H1 (cell line): ENCODE results near the gene JAG2. TPM values are rescaled to one million over a fixed set of nuclear protein-coding genes. Genes with fewer than 3 reads are reported as not detected.

ENCODE experiments used
- CTCF ChIA-PET: fragments of 300-600 bp; sonication (Branson Sonifier 250); formaldehyde crosslinking; loops from one replicate; lab custom pipeline; 2021; ENCODE audit not compliant: partially characterized antibody; lab: Charles Lee
- POLR2A ChIA-PET: fragments of 300-600 bp; sonication (Branson Sonifier 250); formaldehyde crosslinking; loops from one replicate; lab custom pipeline; 2021; ENCODE audit warnings: inconsistent platforms; ENCODE audit not compliant: partially characterized antibody; lab: Charles Lee
- DNase-seq, 2 experiments: peaks; one replicate each; pipeline versions ENCODE4 v3.0.0 to v3.0.0-alpha.2; 2010 to 2022; ENCODE audit warnings: low spot score in 2 of 2, low read depth in 1 of 2, mixed read lengths in 1 of 2
- FAIRE-seq: peaks from 2 replicates; lab custom pipeline; 2011; peaks lifted over from hg19 to GRCh38; lab: Jason Lieb, UNC
- H2AFZ ChIP-seq: 2 replicates; pipeline ENCODE4 v1.8.1; 2012; ENCODE audit warnings: low read length, inconsistent platforms
- H2AK5ac ChIP-seq: 2 replicates; pipeline ENCODE4 v1.6.1; 2013; ENCODE audit warnings: low read depth, low read length
- H2BK120ac ChIP-seq: replicated peaks from 2 replicates; pipeline ENCODE3; 2013; ENCODE audit warnings: low read depth, low read length, inconsistent platforms
- H2BK12ac ChIP-seq: 2 replicates; pipeline ENCODE4 v1.6.1; 2013; ENCODE audit warnings: low read depth, low read length
- H2BK15ac ChIP-seq: 2 replicates; pipeline ENCODE4 v1.6.1; 2013; ENCODE audit warnings: low read length
- H2BK20ac ChIP-seq: 2 replicates; pipeline ENCODE4 v1.6.1; 2013; ENCODE audit warnings: low read length
- H2BK5ac ChIP-seq: 2 replicates; pipeline ENCODE4 v1.6.1; 2013; ENCODE audit warnings: low read depth, low read length
- H3K14ac ChIP-seq: 2 replicates; pipeline ENCODE4 v1.6.1; 2013; ENCODE audit warnings: inconsistent platforms; ENCODE audit not compliant: insufficient read length
- H3K18ac ChIP-seq: 2 replicates; pipeline ENCODE4 v1.6.1; 2013; ENCODE audit warnings: low read length; ENCODE audit errors: extremely low read depth
- H3K23ac ChIP-seq: 2 replicates; pipeline ENCODE4 v1.6.1; 2013; ENCODE audit warnings: inconsistent platforms; ENCODE audit not compliant: insufficient read length
- H3K23me2 ChIP-seq: 2 replicates; pipeline ENCODE4 v1.6.1; 2013; ENCODE audit warnings: low read depth, low read length
- H3K27ac ChIP-seq: 2 replicates; pipeline ENCODE4 v1.6.1; 2011; ENCODE audit warnings: low read depth, low read length, inconsistent platforms
- H3K27me3 ChIP-seq, 4 experiments: replicated peaks in 1 of 4; 1 replicate in 1 of 4; 2 replicates in 3 of 4; pipeline versions ENCODE4 v1.6.1 to v1.8.1; 2011 to 2013; ENCODE audit warnings: low read length in 3 of 4, mild to moderate bottlenecking in 3 of 4, inconsistent platforms in 2 of 4, mixed read lengths in 2 of 4, moderate library complexity in 1 of 4; ENCODE audit not compliant: control insufficient read depth in 3 of 4, insufficient read depth in 3 of 4; ENCODE audit errors: extremely low read depth in 1 of 4
- H3K36me3 ChIP-seq, 4 experiments: 2 replicates each; pipeline versions ENCODE4 v1.6.1 to v1.8.1; 2011 to 2013; ENCODE audit warnings: mild to moderate bottlenecking in 4 of 4, low read length in 3 of 4, moderate library complexity in 2 of 4, control low read depth in 1 of 4, inconsistent platforms in 1 of 4; ENCODE audit not compliant: insufficient read depth in 4 of 4, control insufficient read depth in 2 of 4
- H3K4ac ChIP-seq: replicated peaks from 2 replicates; pipeline ENCODE3; 2013; ENCODE audit warnings: low read length, low read depth, mixed read lengths, inconsistent platforms; ENCODE audit not compliant: insufficient read length
- H3K4me1 ChIP-seq, 4 experiments: replicated peaks in 1 of 4; 1 replicate in 1 of 4; 2 replicates in 3 of 4; pipeline versions ENCODE4 v1.6.1 to v1.8.1; 2011 to 2013; ENCODE audit warnings: low read length in 3 of 4, inconsistent platforms in 2 of 4, mixed read lengths in 1 of 4; ENCODE audit not compliant: insufficient read depth in 4 of 4, control insufficient read depth in 3 of 4
- H3K4me2 ChIP-seq, 2 experiments: 2 replicates each; pipeline versions ENCODE4 v1.6.1 to v1.8.1; 2011 to 2013; ENCODE audit warnings: low read depth in 2 of 2, low read length in 2 of 2, control low read depth in 1 of 2, inconsistent platforms in 1 of 2, mild to moderate bottlenecking in 1 of 2; ENCODE audit not compliant: insufficient read depth in 1 of 2
- H3K4me3 ChIP-seq, 4 experiments: fragments of 200-600, 300-600 bp in 1 of 4; sonication (generic), shearing (Covaris generic), sonication (Bioruptor Twin) in 1 of 4; 2 replicates each; pipeline versions ENCODE4 v1.5.1 to v1.8.1; 2011 to 2016; ENCODE audit warnings: low read length in 4 of 4, low read depth in 3 of 4, control low read depth in 2 of 4, inconsistent platforms in 2 of 4, mild to moderate bottlenecking in 2 of 4, mixed read lengths in 1 of 4, moderate library complexity in 1 of 4; ENCODE audit not compliant: insufficient read depth in 2 of 4; ENCODE audit errors: extremely low read depth in 1 of 4
- H3K56ac ChIP-seq: replicated peaks from 2 replicates; pipeline ENCODE3; 2013; ENCODE audit warnings: low read depth, mild to moderate bottlenecking, mixed read lengths, low read length, inconsistent platforms; ENCODE audit not compliant: insufficient read length
- H3K79me1 ChIP-seq: 2 replicates; pipeline ENCODE4 v1.6.1; 2013; ENCODE audit warnings: low read depth, low read length, control low read depth
- H3K79me2 ChIP-seq, 2 experiments: 2 replicates each; pipeline versions ENCODE4 v1.6.1 to v1.8.1; 2012 to 2013; ENCODE audit warnings: low read length in 2 of 2, mild to moderate bottlenecking in 2 of 2, inconsistent platforms in 1 of 2; ENCODE audit not compliant: insufficient read depth in 2 of 2, control insufficient read depth in 1 of 2
- H3K9ac ChIP-seq, 4 experiments: replicated peaks in 1 of 4; 1 replicate in 1 of 4; 2 replicates in 3 of 4; pipeline versions ENCODE4 v1.6.1 to v1.8.1; 2011 to 2013; ENCODE audit warnings: low read depth in 3 of 4, low read length in 3 of 4, control low read depth in 2 of 4, mild to moderate bottlenecking in 2 of 4, moderate library complexity in 2 of 4, inconsistent platforms in 1 of 4; ENCODE audit errors: extremely low read depth in 1 of 4
- H3K9me3 ChIP-seq, 2 experiments: 2 replicates each; pipeline versions ENCODE4 v1.6.1 to v1.8.1; 2012 to 2013; ENCODE audit warnings: mild to moderate bottlenecking in 2 of 2, moderate library complexity in 2 of 2, control low read depth in 1 of 2, inconsistent platforms in 1 of 2, low read depth in 1 of 2, low read length in 1 of 2, mixed read lengths in 1 of 2; ENCODE audit not compliant: insufficient read depth in 2 of 2
- H4K20me1 ChIP-seq, 2 experiments: replicated peaks in 1 of 2; 2 replicates each; pipeline versions ENCODE3 to v1.8.1; 2011 to 2013; ENCODE audit warnings: inconsistent platforms in 2 of 2, low read length in 2 of 2, mild to moderate bottlenecking in 1 of 2; ENCODE audit not compliant: insufficient read depth in 2 of 2, control insufficient read depth in 1 of 2
- H4K5ac ChIP-seq: 2 replicates; pipeline ENCODE4 v1.6.1; 2013; ENCODE audit warnings: low read length, low read depth, mixed read lengths, inconsistent platforms; ENCODE audit not compliant: insufficient read length
- H4K8ac ChIP-seq: 2 replicates; pipeline ENCODE4 v1.8.0; 2013; ENCODE audit warnings: mild to moderate bottlenecking, moderate library complexity, low read length, inconsistent platforms; ENCODE audit not compliant: insufficient read depth; ENCODE audit errors: extremely low read depth
- H4K91ac ChIP-seq: replicated peaks from 2 replicates; pipeline ENCODE3; 2013; ENCODE audit warnings: low read length, mixed read lengths, inconsistent platforms; ENCODE audit not compliant: insufficient read length
- BCL11A ChIP-seq, 2 experiments: IDR thresholded peaks; one replicate each; pipeline ENCODE4 v1.6.1; 2011; ENCODE audit warnings: low read depth in 2 of 2, low read length in 2 of 2, mild to moderate bottlenecking in 2 of 2
- CHD1 ChIP-seq: IDR thresholded peaks from 2 replicates; pipeline ENCODE4 v1.6.1; 2012; ENCODE audit warnings: low read depth, low read length, improper control_type of control experiment
- CHD2 ChIP-seq: IDR thresholded peaks from 2 replicates; pipeline ENCODE4 v1.6.1; 2012; ENCODE audit warnings: low read length, improper control_type of control experiment
- FOSL1 ChIP-seq: IDR thresholded peaks from 2 replicates; pipeline ENCODE4 v1.6.1; 2011; ENCODE audit warnings: mild to moderate bottlenecking, low read depth, low read length, moderate library complexity; ENCODE audit not compliant: insufficient read depth
- GABPA ChIP-seq: IDR thresholded peaks from 2 replicates; pipeline ENCODE4 v1.6.1; 2011; ENCODE audit warnings: mild to moderate bottlenecking, low read length, moderate library complexity, borderline replicate concordance; ENCODE audit not compliant: insufficient read depth
- HDAC6 ChIP-seq: IDR thresholded peaks from one replicate; pipeline ENCODE4 v1.7.1; 2012; ENCODE audit warnings: low read depth, mild to moderate bottlenecking, inconsistent platforms, low read length, moderate library complexity
- JUND ChIP-seq: IDR thresholded peaks from 2 replicates; pipeline ENCODE4 v1.6.1; 2011; ENCODE audit warnings: mild to moderate bottlenecking, improper control_type of control experiment, low read length
- KDM5A ChIP-seq: fragments of 200-600 bp; IDR thresholded peaks from 2 replicates; pipeline ENCODE4 v1.7.1; 2012; ENCODE audit warnings: mild to moderate bottlenecking, low read length, inconsistent platforms, mixed read lengths
- POLR2A ChIP-seq, 2 experiments: IDR thresholded peaks; 1 replicate in 1 of 2; 2 replicates in 1 of 2; pipeline ENCODE4 v1.6.1; 2011; ENCODE audit warnings: low read depth in 2 of 2, low read length in 2 of 2, mild to moderate bottlenecking in 2 of 2; ENCODE audit errors: control extremely low read depth in 1 of 2
- POLR2AphosphoS5 ChIP-seq: IDR thresholded peaks from 2 replicates; pipeline ENCODE4 v1.6.1; 2011; ENCODE audit warnings: low read depth, low read length
- RFX5 ChIP-seq: IDR thresholded peaks from 2 replicates; pipeline ENCODE4 v1.6.1; 2011; ENCODE audit warnings: low read depth, low read length, improper control_type of control experiment, borderline replicate concordance
- SIN3A ChIP-seq, 2 experiments: IDR thresholded peaks in 1 of 2; conservative IDR thresholded peaks in 1 of 2; 2 replicates each; pipeline ENCODE4 v1.6.1; 2011 to 2012; ENCODE audit warnings: low read length in 2 of 2, improper control_type of control experiment in 1 of 2, low read depth in 1 of 2, mild to moderate bottlenecking in 1 of 2
- SIX5 ChIP-seq: IDR thresholded peaks from 2 replicates; pipeline ENCODE4 v1.6.1; 2011; ENCODE audit warnings: mild to moderate bottlenecking, low read depth, low read length
- SP4 ChIP-seq: IDR thresholded peaks from 2 replicates; pipeline ENCODE4 v1.6.1; 2012; ENCODE audit warnings: low read length, inconsistent platforms
- TAF1 ChIP-seq: IDR thresholded peaks from 2 replicates; pipeline ENCODE4 v1.6.1; 2011; ENCODE audit warnings: mild to moderate bottlenecking, low read depth, low read length
- WGBS, 2 experiments: shearing (Covaris generic) in 1 of 2; methylation state at CpG; one replicate each; pipeline versions ENCODE4 v1.1.6 to v1.1.7; 2013 to 2015; ENCODE audit warnings: low lambda C conversion rate in 2 of 2, mixed read lengths in 2 of 2, inconsistent platforms in 1 of 2, low coverage in 1 of 2, missing lambda C conversion rate in 1 of 2; ENCODE audit not compliant: insufficient replicate concordance in 2 of 2, insufficient coverage in 1 of 2, insufficient read length in 1 of 2; ENCODE audit errors: extremely low coverage in 1 of 2, missing lambda C conversion rate in 1 of 2; 5-methylcytosine and 5-hydroxymethylcytosine counted together
- polyA plus RNA-seq, 7 experiments: library from polyadenylated mRNA; depleted of rRNA in 3 of 7; stranded (reverse) in 5 of 7; unstranded in 2 of 7; fragments of >200 nt in 5 of 7; fragments of 200-250 nt in 2 of 7; gene quantifications; 1 replicate in 5 of 7; 2 replicates in 1 of 7; 4 replicates in 1 of 7; pipeline versions ENCODE4 v1.2.1 to v1.2.3, GENCODE V29; 2011 to 2013; ENCODE audit warnings: missing spikeins in 2 of 7, mixed read lengths in 2 of 7
- total RNA-seq: library from RNA; stranded (reverse); fragmentation: NEBNext Ultra II Directional; extraction: Animal tissue kit (Norgen Biotek cat#: 25700); gene quantifications from 2 replicates; pipeline ENCODE4 v1.2.1, GENCODE V29; 2021
- TF ChIP-seq, protein P1 (sequence below): IDR thresholded peaks from 2 replicates; pipeline ENCODE4 v1.6.1; 2012; ENCODE audit warnings: inconsistent platforms

The JAG2 gene
- total and polyA plus RNA-seq, 2 of the 8 experiments (the other 6 are each of a cell fraction or from before 2014, with no cell fraction given), result 2.8 to 6.2 TPM

GRCh38 chr14:105105158-105105557, 63.4 kb downstream of the JAG2 start:
- no peaks in the 10 kb centered on the region; a peak in 1 of 7 replicates for H3K27me3 ChIP-seq
- no peak overlapping the region for H2BK12ac ChIP-seq
- no peaks in the 10 kb centered on the region for H3K23me2 ChIP-seq
- H2BK5ac ChIP-seq, result no peak overlapping the region
- no peak overlapping the region for H2BK120ac ChIP-seq
- ChIA-PET POLR2A (no interaction called here), CTCF (interaction anchor here (1.0 to 1.5 kb wide), 4 partner anchors 15 to 99 kb away, joined by 3 to 4 read pairs (median 4); no protein-coding TSS in a partner anchor)
- H3K36me3 ChIP-seq, result no peaks in the 10 kb centered on the region
- H3K79me1 ChIP-seq, result no peaks in the 10 kb centered on the region
- H4K8ac ChIP-seq, result no peak overlapping the region
- no peak overlapping the region for H3K4ac ChIP-seq
- no peak overlapping the region for H3K27ac ChIP-seq
- FAIRE-seq (no peak), DNase-seq (no peak)
- no peak overlapping the region for H3K56ac ChIP-seq
- H3K14ac ChIP-seq, result no peak overlapping the region
- no peak overlapping the region for H3K4me2 ChIP-seq
- H2AK5ac ChIP-seq, result no peak overlapping the region
- H3K9me3 ChIP-seq, result peaks cover 5 to 13% of the 10 kb centered on the region in 2 experiments; a peak in 3 of 4 replicates
- no peak overlapping the region for H3K4me3 ChIP-seq
- H4K20me1 ChIP-seq, result no peaks in the 10 kb centered on the region
- no peak overlapping the region for H2BK15ac ChIP-seq
- no peaks in the 10 kb centered on the region for H3K4me1 ChIP-seq
- no peak overlapping the region for H4K91ac ChIP-seq
- no peak overlapping the region for H4K5ac ChIP-seq
- no peaks in the 10 kb centered on the region for H3K79me2 ChIP-seq
- no peak overlapping the region for H2BK20ac ChIP-seq
- H2AFZ ChIP-seq, result no peak overlapping the region
- 83% methylated on average over 7 of the region's 7 CpGs; no CpG with 5 or more reads in 1 of the 2 experiments for WGBS, 2 experiments
- no peak overlapping the region for H3K18ac ChIP-seq
- no peak overlapping the region for H3K9ac ChIP-seq
- no peak overlapping the region for H3K23ac ChIP-seq
- TF ChIP-seq CHD1, result no peak
- no peak for TF ChIP-seq RFX5
- TF ChIP-seq HDAC6, result no peak
- TF ChIP-seq TAF1, result no peak
- no peak for TF ChIP-seq BCL11A (IDR thresholded peaks at IDR 0.05; ENCODE audit: low read depth in 2 of 2, low read length in 2 of 2)
- TF ChIP-seq FOSL1, result no peak
- TF ChIP-seq KDM5A, result no peak
- no peak for TF ChIP-seq POLR2A (IDR thresholded peaks at IDR 0.05; ENCODE audit: control extremely low read depth in 1 of 2, low read depth in 2 of 2, low read length in 2 of 2)
- TF ChIP-seq JUND, result no peak
- no peak for TF ChIP-seq CHD2
- TF ChIP-seq SIX5, result no peak
- TF ChIP-seq SIN3A (conservative IDR thresholded peaks at IDR 0.05 in 1 of 2, IDR thresholded peaks at IDR 0.05 in 1 of 2; ENCODE audit: low read depth in 1 of 2, low read length in 2 of 2), result no peak
- no peak for TF ChIP-seq GABPA
- TF ChIP-seq POLR2AphosphoS5, result no peak
- TF ChIP-seq, protein P1, sequence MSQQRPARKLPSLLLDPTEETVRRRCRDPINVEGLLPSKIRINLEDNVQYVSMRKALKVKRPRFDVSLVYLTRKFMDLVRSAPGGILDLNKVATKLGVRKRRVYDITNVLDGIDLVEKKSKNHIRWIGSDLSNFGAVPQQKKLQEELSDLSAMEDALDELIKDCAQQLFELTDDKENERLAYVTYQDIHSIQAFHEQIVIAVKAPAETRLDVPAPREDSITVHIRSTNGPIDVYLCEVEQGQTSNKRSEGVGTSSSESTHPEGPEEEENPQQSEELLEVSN, result no peak
- no peak for TF ChIP-seq SP4
